ENCODE results near the gene ABCA3.

GRCh38 chr16:2329532-2329931, 11.0 kb downstream of the ABCA3 start:
- TF ChIP-seq CTCF (IDR thresholded peaks at IDR 0.05) (no peak), POLR2A (IDR thresholded peaks at IDR 0.05) (no peak), POLR2AphosphoS5 (IDR thresholded peaks at IDR 0.05) (no peak)
